Cerebellar cortex (tissue), 1 donor: ENCODE data around the gene MIPEP.
"Not testable (repeated sequence)": the region's sequence is repeated elsewhere in the genome, so short reads cannot be mapped to it uniquely, and the experiment has no call there.

Experiments used
- DNase-seq: peaks from one replicate; pipeline ENCODE4 v3.0.0-alpha.2; 2015; ENCODE audit warnings: low spot score

MIPEP gene

DNA sequence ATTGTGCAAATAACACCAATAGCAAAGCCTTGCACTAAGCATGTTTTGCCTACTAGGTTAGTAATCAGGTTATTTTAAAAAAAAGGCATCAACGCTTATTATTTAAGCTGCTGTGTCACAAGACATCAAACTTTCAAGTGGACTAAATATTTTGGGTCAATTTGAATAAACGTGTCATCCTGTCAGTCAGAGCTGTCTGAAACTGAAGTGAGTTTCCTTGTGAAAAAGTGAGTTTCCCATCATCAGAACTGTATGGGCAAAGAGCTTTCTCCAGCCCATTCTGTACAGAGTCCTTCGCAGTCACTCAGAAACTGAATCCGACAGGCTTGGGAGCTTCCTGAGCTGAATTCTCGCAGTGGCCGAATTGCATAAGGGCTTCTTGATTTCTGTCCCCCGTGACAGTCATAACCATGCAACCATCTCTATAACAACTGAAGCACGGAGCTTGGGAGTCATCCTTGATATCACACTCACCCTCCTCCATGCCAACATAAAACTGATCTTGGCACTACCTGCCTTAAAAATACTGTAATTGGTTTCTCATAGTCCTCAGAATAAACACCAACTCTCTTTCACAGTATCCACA lies 139.8 kb downstream of the MIPEP start:
- DNase-seq: no peak

- no peak for DNase-seq
Observed at GRCh38 chr13:23748109-23748990, 140.8 kb downstream of the MIPEP start.

GRCh38 chr13:23746141-23746540 lies 143.1 kb downstream of the MIPEP start:
- DNase-seq: not testable (repeated sequence)

- no peak for DNase-seq
Observed at GRCh38 chr13:23744315-23744714, 144.9 kb downstream of the MIPEP start.

DNA sequence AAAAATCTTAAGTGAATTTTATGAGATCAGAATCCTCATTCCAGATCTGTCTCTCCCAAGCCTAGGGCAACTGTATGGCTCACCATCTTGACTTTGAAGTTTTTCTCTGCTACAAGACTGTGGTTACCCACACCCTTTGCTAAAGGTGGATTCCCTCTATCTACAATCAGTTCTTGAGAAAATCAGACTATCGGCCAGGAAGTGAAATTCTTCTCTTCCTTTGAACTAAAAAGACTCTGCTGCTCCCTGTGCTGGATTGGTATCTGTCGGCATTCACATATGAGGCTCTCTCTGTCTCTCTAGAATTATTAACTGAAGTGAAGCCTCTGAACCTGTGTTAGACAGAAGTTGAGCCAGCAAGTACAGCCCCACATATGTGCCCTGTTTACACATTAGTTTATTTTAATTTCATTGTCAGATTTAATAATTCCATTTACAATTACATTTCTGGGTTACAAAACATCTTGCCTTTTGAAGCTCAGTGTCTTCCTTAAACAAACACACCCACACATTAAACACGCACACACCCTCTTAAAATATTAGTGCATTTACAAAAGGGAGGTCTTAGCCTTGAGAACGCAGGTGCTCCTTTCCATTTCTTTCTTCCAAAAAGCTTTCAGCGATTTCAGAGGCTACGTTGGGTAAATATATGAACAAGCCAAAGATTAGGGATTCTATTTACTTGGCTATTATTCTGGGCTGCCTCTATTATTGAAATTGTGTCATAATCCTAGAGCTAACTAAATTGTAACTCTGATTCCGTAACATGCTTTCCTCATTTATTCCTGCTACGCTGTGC lies 145.7 kb downstream of the MIPEP start:
- no peak for DNase-seq

- DNase-seq: no peak
Observed at GRCh38 chr13:23741879-23742510, 147.2 kb downstream of the MIPEP start.

DNA sequence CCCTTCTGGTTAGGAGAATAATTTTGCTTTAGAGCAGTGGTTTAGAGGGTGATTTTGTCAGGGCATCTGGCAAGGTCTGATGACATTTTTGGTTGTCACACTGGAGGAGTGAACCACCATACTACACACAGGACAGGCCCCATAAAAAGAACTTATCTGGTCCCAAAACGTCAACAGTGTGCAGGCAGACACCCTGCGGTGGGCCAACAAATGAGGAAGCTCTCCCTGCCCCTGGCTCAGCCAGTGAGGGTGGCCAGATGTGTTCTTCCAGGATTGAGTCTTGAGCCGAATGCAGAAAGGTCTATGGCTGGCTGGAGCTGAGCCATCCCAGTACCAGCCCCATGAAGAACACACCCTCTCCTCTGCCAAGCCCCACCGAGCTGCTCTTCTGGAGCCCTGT lies 149.2 kb downstream of the MIPEP start:
- DNase-seq: no peak

GRCh38 chr13:23739596-23739995 lies 149.6 kb downstream of the MIPEP start:
- DNase-seq: no peak

DNA sequence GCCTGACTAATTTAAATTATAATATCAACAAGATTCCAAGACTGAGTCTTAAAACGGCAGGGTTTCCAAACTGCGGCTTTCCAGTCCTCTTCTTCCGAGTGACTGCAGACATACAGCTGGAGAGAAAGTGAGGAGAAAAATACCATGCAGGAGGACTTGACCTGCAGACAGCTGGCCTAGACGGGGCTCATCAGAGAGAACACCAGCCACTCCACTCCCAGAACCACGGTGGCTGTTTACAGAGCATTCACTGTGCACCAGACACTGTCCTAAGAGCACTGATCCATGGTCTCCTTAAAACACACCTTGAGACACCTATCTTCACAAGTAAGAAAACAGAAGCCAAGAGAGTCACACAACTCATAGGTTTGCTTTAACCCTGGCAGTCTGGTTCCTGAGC lies 152.7 kb downstream of the MIPEP start:
- DNase-seq: no peak

DNA sequence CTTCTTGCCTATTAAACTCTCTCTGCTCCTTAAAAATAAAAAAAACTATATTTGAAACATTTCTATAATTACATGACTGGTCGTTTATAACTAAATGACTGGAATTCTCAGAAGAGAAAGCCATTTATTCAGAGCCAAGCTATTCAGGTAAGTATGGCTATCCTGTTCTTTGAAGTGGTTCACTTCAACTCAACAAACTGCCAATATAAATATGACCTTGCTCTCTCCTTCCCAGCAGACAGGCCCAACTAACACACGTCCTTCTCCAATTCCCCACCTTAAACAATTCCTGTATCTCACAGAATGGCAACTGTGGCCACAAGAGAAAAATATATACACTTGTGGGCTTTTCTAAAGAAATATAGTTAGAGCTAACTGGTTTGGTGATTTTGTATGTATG lies 153.9 kb downstream of the MIPEP start:
- no peak for DNase-seq

DNA sequence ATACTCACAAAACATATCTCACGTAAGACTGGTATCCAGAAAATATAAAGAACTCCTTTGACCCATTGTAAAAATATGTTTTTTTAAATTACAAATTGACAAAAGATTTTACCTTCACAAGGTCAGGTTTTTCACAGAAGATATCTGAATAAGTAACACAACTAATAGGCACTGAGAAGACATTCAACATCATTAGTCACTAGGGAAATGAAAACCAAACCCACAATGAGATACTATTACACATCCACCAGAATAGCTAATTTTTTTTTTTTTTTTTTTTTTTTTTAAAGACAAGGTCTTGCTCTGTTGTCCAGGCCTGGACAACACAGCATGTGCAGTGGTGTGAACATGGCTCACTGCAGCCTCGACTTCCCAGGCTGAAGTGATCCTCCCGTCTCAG lies 157.5 kb downstream of the MIPEP start:
- DNase-seq: no peak

DNA sequence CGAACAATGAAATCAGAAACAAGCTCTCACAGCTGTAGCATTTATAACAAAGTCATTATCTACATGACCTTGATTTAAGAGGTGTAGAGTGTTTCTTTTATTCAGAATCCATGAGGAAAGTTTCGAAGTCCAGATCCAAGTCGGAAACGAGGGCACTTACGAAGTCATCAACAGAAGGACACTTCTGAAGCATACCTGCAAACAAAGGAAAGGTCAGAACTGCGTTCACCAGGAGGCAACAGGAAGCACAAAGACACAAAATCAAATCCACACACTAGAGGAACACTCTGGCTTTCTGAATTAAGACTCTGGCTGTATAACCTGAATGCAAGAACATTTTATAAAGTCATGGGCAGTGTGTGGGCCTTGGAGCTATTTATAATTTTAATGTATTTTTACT lies 158.9 kb downstream of the MIPEP start:
- DNase-seq: no peak

DNA sequence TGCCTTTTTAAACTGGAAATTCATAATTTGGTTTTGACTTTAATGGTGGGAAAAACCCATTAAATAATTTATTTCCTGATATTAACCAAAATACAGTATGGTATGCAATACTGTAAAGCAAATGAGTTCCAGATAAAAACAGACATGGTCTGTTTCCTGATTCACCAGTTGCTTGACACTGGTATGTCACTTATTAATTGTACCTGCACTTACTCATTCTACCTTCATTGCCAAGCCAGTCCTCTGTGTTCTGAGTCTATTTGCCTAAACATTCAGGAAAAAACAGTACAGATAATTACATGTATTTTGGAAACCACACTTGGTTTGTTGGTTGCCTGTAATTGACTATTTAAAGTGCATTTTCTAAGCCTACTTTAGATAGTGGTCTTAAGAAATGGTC lies 159.7 kb downstream of the MIPEP start:
- DNase-seq: no peak

GRCh38 chr13:23728807-23729206 lies 160.4 kb downstream of the MIPEP start:
- DNase-seq: no peak

DNA sequence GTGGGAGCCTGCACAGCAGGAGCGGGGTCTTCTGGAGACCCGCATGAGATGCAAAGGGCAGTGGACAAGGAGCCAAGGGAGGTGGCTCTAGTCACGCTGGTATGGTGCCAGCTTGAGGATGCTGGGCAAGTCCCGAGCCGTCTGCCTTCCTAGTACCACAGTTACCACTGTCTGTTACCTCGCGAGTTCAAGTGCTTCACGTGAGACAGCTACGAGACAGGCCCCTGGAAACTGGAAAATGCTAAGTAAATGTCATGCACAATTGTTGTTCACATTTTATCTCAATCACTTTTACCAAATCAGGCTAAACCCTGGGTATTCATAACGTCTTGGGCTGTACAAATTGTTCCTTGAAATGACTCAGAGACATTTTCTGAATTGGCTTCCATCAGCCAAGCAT lies 163.3 kb downstream of the MIPEP start:
- no peak for DNase-seq

DNA sequence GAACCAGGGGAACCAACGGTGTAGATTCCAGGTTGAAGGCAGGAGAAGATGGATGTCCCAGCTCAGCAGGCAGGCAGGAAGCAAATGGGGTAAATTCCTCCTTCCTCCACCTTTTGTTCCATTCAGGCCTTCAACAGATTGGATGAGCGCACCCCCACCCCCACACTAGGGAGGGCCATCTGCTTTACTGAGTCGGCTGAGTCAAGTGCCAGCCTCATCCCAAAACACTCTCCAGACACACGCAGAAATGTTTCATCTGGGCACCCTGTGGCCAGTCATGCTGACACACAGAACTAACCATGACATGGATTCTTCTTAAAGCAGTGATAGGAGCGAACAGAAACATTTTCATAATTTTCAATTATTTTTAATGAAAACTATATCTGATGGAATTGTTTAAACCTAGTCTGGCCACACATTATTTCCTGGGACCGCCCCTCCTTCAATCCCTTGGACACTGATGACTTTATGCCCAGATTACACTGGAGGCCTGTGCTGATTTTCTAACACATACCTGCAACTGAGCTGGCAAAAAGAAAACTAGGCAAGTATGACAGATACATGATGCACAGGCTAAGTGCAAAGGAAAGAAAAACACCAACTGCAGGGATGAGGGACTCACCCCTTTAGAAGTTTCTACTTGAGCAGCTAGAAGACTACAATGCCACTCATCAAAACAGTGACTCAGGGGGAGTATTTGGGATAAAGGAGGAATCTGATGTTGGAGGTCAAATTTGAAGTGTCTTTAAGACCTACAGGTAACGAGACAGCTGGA lies 164.8 kb downstream of the MIPEP start:
- DNase-seq: peak; percentile 22

DNA sequence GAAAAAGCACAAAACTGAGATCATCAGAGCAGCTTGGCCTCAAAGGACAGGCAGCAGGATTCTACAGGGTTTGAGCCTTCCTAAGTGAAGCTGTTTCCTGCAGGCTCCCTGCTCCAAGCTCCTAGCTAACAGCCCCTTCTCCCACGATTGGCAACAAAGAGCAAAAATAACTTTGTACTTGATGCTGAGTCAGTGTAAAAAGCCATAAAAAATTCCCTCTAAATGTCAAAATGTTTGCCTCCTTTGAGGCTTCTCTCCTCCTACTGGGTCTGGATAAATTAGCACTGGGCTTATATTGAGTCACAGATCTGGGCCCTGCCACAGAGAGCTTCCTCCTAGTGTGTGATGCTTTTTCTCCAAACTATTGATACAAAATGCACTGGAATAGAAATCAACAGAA lies 165.7 kb downstream of the MIPEP start:
- no peak for DNase-seq

DNA sequence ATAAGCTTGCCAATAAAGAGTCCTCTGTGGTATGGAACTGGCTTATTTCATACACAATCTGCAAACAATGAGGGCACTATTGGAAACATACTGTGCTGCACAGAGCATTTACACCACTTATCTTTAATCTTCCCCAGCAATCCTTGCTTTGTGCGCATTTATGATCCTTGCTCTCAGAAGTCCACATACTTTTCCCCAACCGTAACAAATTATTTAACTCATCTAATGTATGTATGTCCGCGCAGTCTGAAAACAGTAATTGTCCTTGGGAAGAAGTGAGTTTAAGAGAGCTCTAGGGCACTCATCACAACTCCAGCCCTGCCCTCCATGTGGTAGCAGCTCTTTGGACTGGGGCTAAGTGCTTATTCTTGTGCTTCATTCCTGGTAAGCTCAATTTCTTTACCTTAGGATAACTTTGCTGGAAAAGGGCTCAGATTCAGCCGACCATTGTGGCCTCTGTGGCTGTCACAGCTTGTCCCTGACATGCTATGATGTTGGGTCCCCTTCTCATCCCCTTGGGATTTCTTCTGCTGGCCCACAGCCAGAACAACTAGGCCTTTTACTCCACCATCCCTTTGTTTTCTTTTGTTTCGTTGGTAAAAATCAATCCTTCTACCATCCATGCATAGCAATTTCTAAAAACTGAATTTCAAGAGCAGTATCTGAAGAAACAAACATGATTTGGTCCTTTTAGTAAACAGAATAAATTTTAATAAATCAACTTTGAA lies 166.3 kb downstream of the MIPEP start:
- DNase-seq: no peak

DNA sequence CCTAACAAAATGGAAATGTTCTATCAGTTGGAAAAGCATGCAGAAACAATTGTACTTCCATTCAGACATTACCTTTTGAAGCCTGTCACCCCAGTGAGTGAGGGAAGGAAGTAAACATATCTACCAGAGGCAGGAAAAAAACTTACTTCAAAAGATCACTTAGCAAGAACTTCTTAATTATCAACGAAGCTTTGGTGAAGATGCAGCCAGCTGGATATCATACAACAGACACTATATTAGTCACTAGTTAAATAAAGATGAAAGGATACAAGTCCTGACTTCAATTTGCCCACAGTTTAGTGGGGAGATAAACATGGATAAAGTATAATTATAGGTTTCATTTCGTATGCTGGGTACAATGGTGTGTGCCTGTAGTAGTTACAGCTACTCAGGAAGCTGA lies 170.2 kb downstream of the MIPEP start:
- DNase-seq: no peak

DNA sequence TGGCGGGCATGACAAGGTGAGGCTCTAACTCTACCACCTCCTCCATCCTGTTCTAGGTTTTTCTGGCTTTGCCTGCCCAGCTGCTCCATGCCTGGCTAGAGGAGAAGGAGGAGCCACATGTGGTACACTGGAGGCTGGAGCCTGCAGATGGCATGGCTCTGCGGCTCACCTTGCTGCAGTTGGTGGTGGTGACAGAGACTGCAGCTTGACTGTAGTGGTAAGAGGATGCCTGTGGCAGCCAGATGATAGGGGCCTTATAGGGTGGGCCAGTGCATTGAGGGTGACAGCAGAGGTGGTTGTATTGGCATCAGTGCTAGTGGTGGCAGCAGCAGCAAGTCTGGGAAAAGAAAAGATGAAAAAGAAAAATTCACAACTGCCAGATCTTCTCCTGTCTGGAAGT lies 172.8 kb downstream of the MIPEP start:
- no peak for DNase-seq

DNA sequence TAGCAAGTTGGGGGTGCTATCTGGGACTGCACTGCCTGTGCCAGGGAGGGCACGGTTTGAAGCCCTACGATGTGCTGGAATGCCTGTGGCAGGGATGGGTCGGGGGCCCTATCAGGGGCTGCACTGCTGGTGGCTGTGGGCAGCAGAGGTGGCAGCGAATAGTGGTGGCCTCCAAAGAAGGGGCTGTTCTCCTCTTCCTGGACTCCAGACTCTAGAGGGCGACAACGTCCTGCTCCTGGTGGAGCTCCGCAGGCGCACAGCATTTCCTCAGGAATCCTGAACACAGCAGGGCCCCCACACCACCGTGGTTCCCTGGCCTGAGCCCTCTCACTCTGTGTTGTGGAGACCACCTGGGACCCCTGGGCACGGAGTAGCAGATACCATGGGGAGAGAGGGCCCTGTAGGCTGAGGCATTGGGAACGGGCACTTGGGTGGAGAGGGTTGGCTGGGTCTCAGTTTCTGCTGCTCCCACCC lies 173.4 kb downstream of the MIPEP start:
- peak; percentile 21 for DNase-seq
